Measurements from ENCODE around the gene TMEM253. TPM values are rescaled to one million over a fixed set of nuclear protein-coding genes. Genes with fewer than 3 reads are reported as not detected.

The TMEM253 gene
- total RNA-seq, 1 experiment from 2014 or later, result 0.59 TPM

DNA sequence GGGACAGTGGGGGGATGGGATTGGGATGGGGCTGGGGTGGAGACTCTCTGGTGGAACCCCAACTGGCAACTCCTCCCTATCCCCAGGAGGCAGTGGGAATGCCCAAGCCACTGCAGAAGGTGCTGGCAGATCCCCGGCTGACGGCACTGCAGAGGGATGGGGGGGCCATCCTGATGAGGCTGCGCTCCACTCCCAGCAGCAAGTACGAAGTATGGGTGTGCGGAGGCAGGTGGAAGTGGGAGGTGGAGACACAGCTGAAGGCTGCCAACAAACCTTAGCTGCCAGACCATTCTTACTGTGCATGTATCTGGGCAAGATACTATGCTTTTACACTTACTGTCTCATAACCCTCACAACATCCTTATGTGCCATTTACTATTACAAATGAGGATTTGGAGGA, 22.6 kb upstream of the TMEM253 start:
- no peaks in the 10 kb centered on the region for H4K20me1 ChIP-seq (ENCODE audit: insufficient read depth)
- ATAC-seq (no peak), DNase-seq (ENCODE audit: low read depth, low spot score) (no peak)
- TF ChIP-seq TCF7L2 (IDR thresholded peaks at IDR 0.05; ENCODE audit: borderline replicate concordance, extremely low read depth, insufficient read depth, insufficient read length), result no peak
- TF ChIP-seq ELF1 (IDR thresholded peaks at IDR 0.05; ENCODE audit: borderline replicate concordance, low read depth), result no peak
- TF ChIP-seq SP1 (IDR thresholded peaks at IDR 0.05; ENCODE audit: low read depth), result no peak
- TF ChIP-seq YY1 (IDR thresholded peaks at IDR 0.05; ENCODE audit: extremely low read depth, insufficient replicate concordance, low read depth, low read length), result no peak
- TF ChIP-seq, protein P1, sequence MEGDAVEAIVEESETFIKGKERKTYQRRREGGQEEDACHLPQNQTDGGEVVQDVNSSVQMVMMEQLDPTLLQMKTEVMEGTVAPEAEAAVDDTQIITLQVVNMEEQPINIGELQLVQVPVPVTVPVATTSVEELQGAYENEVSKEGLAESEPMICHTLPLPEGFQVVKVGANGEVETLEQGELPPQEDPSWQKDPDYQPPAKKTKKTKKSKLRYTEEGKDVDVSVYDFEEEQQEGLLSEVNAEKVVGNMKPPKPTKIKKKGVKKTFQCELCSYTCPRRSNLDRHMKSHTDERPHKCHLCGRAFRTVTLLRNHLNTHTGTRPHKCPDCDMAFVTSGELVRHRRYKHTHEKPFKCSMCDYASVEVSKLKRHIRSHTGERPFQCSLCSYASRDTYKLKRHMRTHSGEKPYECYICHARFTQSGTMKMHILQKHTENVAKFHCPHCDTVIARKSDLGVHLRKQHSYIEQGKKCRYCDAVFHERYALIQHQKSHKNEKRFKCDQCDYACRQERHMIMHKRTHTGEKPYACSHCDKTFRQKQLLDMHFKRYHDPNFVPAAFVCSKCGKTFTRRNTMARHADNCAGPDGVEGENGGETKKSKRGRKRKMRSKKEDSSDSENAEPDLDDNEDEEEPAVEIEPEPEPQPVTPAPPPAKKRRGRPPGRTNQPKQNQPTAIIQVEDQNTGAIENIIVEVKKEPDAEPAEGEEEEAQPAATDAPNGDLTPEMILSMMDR (IDR thresholded peaks at IDR 0.05 in 2 of 3, conservative IDR thresholded peaks at IDR 0.05 in 1 of 3; ENCODE audit: borderline replicate concordance in 1 of 3, insufficient read depth in 1 of 3, low read depth in 2 of 3, low read length in 2 of 3), result no peak
- no peak for TF ChIP-seq ZNF274 (IDR thresholded peaks at IDR 0.05; ENCODE audit: low read depth, low read length)
- TF ChIP-seq POLR2AphosphoS5 (IDR thresholded peaks at IDR 0.05; ENCODE audit: low read depth, low read length), result no peak
- no peak for TF ChIP-seq EZH2 (IDR thresholded peaks at IDR 0.05)
- TF ChIP-seq FOSL1 (IDR thresholded peaks at IDR 0.05; ENCODE audit: low read depth), result no peak
- TF ChIP-seq, protein P2, sequence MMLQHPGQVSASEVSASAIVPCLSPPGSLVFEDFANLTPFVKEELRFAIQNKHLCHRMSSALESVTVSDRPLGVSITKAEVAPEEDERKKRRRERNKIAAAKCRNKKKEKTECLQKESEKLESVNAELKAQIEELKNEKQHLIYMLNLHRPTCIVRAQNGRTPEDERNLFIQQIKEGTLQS (IDR thresholded peaks at IDR 0.05), result no peak
- H2AFZ ChIP-seq (ENCODE audit: low read depth, low read length, poor library complexity, severe bottlenecking), result no peak overlapping the region
- no TSS peak for BruUV-seq (replicated peaks)
- no peaks in the 10 kb centered on the region; a peak in 1 of 4 replicates for H3K36me3 ChIP-seq (ENCODE audit: control insufficient read depth in 1 of 2, insufficient read depth in 2 of 2, low read length in 2 of 2)
- H3K9me3 ChIP-seq (ENCODE audit: control insufficient read depth in 1 of 2, insufficient read depth in 1 of 2, low read depth in 1 of 2, low read length in 2 of 2), result no peaks in the 10 kb centered on the region
- no peaks in the 10 kb centered on the region for H3K79me2 ChIP-seq (ENCODE audit: insufficient read depth, low read length)
- POLR2A ChIA-PET, result no interaction called here
- RAD21 ChIA-PET (ENCODE audit: low non-redundant PET in 1 of 2, low total read pairs in 2 of 2, uncharacterized antibody in 2 of 2, unreplicated experiment in 2 of 2), result no interaction called here
- no peak overlapping the region for H3K4me2 ChIP-seq (ENCODE audit: low read length)
- H3K9ac ChIP-seq (ENCODE audit: low read length), result no peak overlapping the region
- CTCF ChIA-PET, result no interaction called here
- intact Hi-C loops (cut with micrococcal nuclease), result no loop called here
- no peak overlapping the region for H3K27ac ChIP-seq (ENCODE audit: low read depth, low read length)
- no peaks in the 10 kb centered on the region for H3K9me2 ChIP-seq (ENCODE audit: insufficient read depth)
- H3K4me3 ChIP-seq (replicated peaks in 1 of 2; ENCODE audit: low read depth in 1 of 2, low read length in 2 of 2), result no peak overlapping the region
- peaks cover 3 to 10% of the 10 kb centered on the region in 2 experiments; a peak in 3 of 4 replicates for H3K4me1 ChIP-seq (ENCODE audit: control insufficient read depth in 1 of 2, insufficient read depth in 2 of 2, low read length in 2 of 2)
- H3K27me3 ChIP-seq (ENCODE audit: insufficient read depth, low read length), result no peaks in the 10 kb centered on the region
